HepG2 (cell line): ENCODE data around the gene MCRIP2. TPM values are rescaled to one million over a fixed set of nuclear protein-coding genes. Genes with fewer than 3 reads are reported as not detected.

Source experiments
- ATAC-seq: fragments of 200-7000 bp; cut with Tn5 transposase; 3 replicates; pipeline ENCODE4 v1.9.1; 2020; ENCODE audit warnings: mild to moderate bottlenecking, moderate library complexity
- BruUV-seq: library from RNA; stranded (reverse); fragments of 400-500 nt; replicated peaks from 2 replicates; lab custom pipeline; 2021; lab: Mats Ljungman, UMichigan
- CTCF ChIA-PET: fragments of 300-600 bp; formaldehyde crosslinking; extraction: SDS; loops from one replicate; lab custom pipeline; 2021; ENCODE audit warnings: low total read pairs, inconsistent platforms, low intra/inter-chr PET ratio; lab: Yijun Ruan, JAX
- POLR2A ChIA-PET: fragments of 350-600 bp; sonication (Branson Sonifier 250); formaldehyde crosslinking; loops from one replicate; lab custom pipeline; 2020; ENCODE audit warnings: antibody characterized with exemption, inconsistent platforms; lab: Yijun Ruan, JAX
- DNase-seq: peaks from one replicate; pipeline ENCODE4 v3.0.0-alpha.2; 2015; ENCODE audit warnings: low spot score
- FAIRE-seq: peaks from 3 replicates; lab custom pipeline; 2011; peaks lifted over from hg19 to GRCh38; lab: Jason Lieb, UNC
- H2AFZ ChIP-seq: one replicate; pipeline ENCODE4 v1.6.1; 2011; ENCODE audit warnings: low read length, inconsistent platforms
- H3K27ac ChIP-seq: fragments of 300-600 bp; 3 replicates; pipeline ENCODE4 v1.8.0; 2011; ENCODE audit warnings: mixed run types, mild to moderate bottlenecking, mixed read lengths, low read length, inconsistent platforms; ENCODE audit not compliant: insufficient read depth; ENCODE audit errors: extremely low read length
- H3K27me3 ChIP-seq, 2 experiments: fragments of 200-600 bp in 1 of 2; 2 replicates in 1 of 2; 3 replicates in 1 of 2; pipeline versions ENCODE4 v1.6.0 to v1.8.0; 2011; ENCODE audit warnings: low read length in 2 of 2, mild to moderate bottlenecking in 2 of 2, moderate library complexity in 2 of 2, inconsistent platforms in 1 of 2; ENCODE audit not compliant: insufficient read depth in 2 of 2, control insufficient read depth in 1 of 2
- H3K36me3 ChIP-seq, 2 experiments: fragments of 200-600 bp in 1 of 2; replicated peaks in 1 of 2; 2 replicates in 1 of 2; 3 replicates in 1 of 2; pipeline versions ENCODE4 v1.5.1 to v1.8.0; 2011; ENCODE audit warnings: low read length in 2 of 2, inconsistent platforms in 1 of 2; ENCODE audit not compliant: insufficient read depth in 2 of 2, control insufficient read depth in 1 of 2
- H3K4me1 ChIP-seq: 2 replicates; pipeline ENCODE4 v1.5.1; 2012; ENCODE audit warnings: low read length, inconsistent platforms; ENCODE audit not compliant: insufficient read depth
- H3K4me2 ChIP-seq: 2 replicates; pipeline ENCODE4 v1.6.0; 2011; ENCODE audit warnings: low read depth, low read length, inconsistent platforms
- H3K4me3 ChIP-seq, 3 experiments: fragments of 200-600 bp in 1 of 3; sonication (generic), shearing (Covaris generic) in 1 of 3; replicated peaks in 1 of 3; 2 replicates each; pipeline ENCODE4 v1.5.1; 2011 to 2016; ENCODE audit warnings: low read length in 3 of 3, inconsistent platforms in 2 of 3, low read depth in 2 of 3, mild to moderate bottlenecking in 2 of 3, control low read depth in 1 of 3, mixed read lengths in 1 of 3; ENCODE audit not compliant: insufficient read depth in 1 of 3
- H3K79me2 ChIP-seq: one replicate; pipeline ENCODE4 v1.6.1; 2011; ENCODE audit warnings: low read length, inconsistent platforms; ENCODE audit not compliant: insufficient read depth
- H3K9ac ChIP-seq: 2 replicates; pipeline ENCODE4 v1.6.0; 2011; ENCODE audit warnings: mild to moderate bottlenecking, low read depth, low read length, inconsistent platforms; ENCODE audit not compliant: insufficient read depth
- H3K9me3 ChIP-seq: 2 replicates; pipeline ENCODE4 v1.5.1; 2012; ENCODE audit warnings: mild to moderate bottlenecking, low read length
- H4K20me1 ChIP-seq: 2 replicates; pipeline ENCODE4 v1.6.0; 2011; ENCODE audit warnings: inconsistent platforms, mild to moderate bottlenecking, low read length, moderate library complexity; ENCODE audit not compliant: insufficient read depth
- HBP1 ChIP-seq: IDR thresholded peaks from 2 replicates; pipeline ENCODE4 v1.6.1; 2016; ENCODE audit warnings: low read depth, control low read depth
- HNF1A ChIP-seq, 2 experiments: sonication (generic) in 1 of 2; formaldehyde crosslinking in 1 of 2; IDR thresholded peaks; 2 replicates each; pipeline versions ENCODE4 v1.4.0 to v1.6.1; 2016 to 2020; ENCODE audit warnings: borderline replicate concordance in 1 of 2, low read depth in 1 of 2, mild to moderate bottlenecking in 1 of 2, missing genetic modification reagents in 1 of 2
- IKZF4 ChIP-seq: sonication (generic); formaldehyde crosslinking; IDR thresholded peaks from 2 replicates; pipeline ENCODE4 v1.5.1; 2020; ENCODE audit warnings: borderline replicate concordance, mild to moderate bottlenecking, low read depth, missing genetic modification reagents; ENCODE audit errors: not compliant biosample characterization
- KDM5B ChIP-seq: sonication (generic); formaldehyde crosslinking; IDR thresholded peaks from 2 replicates; pipeline ENCODE4 v1.4.0; 2020; ENCODE audit warnings: missing genetic modification reagents, mild to moderate bottlenecking, borderline replicate concordance
- LRRFIP1 ChIP-seq: sonication (generic); formaldehyde crosslinking; conservative IDR thresholded peaks from 2 replicates; pipeline ENCODE4 v1.4.0; 2020; ENCODE audit warnings: missing genetic modification reagents
- NFE2L1 ChIP-seq: sonication (generic); formaldehyde crosslinking; IDR thresholded peaks from 2 replicates; pipeline ENCODE4 v1.4.0; 2020; ENCODE audit warnings: missing genetic modification reagents, mild to moderate bottlenecking, borderline replicate concordance
- POGZ ChIP-seq: sonication (generic); formaldehyde crosslinking; IDR thresholded peaks from 2 replicates; pipeline ENCODE4 v1.4.0; 2020; ENCODE audit warnings: mild to moderate bottlenecking, missing genetic modification reagents
- SMC3 ChIP-seq: IDR thresholded peaks from 2 replicates; pipeline ENCODE4 v1.6.1; 2011; ENCODE audit warnings: low read length, improper control_type of control experiment
- ZNF263 ChIP-seq: sonication (generic); formaldehyde crosslinking; IDR thresholded peaks from 2 replicates; pipeline ENCODE4 v1.4.0; 2020; ENCODE audit warnings: missing genetic modification reagents
- ZNF776 ChIP-seq: sonication (generic); formaldehyde crosslinking; IDR thresholded peaks from 2 replicates; pipeline ENCODE4 v1.4.0; 2020; ENCODE audit warnings: mild to moderate bottlenecking, missing genetic modification reagents
- ZSCAN21 ChIP-seq: sonication (generic); formaldehyde crosslinking; IDR thresholded peaks from 2 replicates; pipeline ENCODE4 v1.8.0; 2022; ENCODE audit warnings: mild to moderate bottlenecking, missing genetic modification reagents, moderate library complexity, borderline replicate concordance
- WGBS: methylation state at CpG from one replicate; pipeline ENCODE4 v1.1.6; 2017; ENCODE audit warnings: low lambda C conversion rate; 5-methylcytosine and 5-hydroxymethylcytosine counted together
- in situ Hi-C: cut with HindIII; loops from 2 replicates; pipeline ENCODE4 v1.10.0; 2017; ENCODE audit warnings: low pct_unique_long_range_greater_than_20kb; ENCODE audit not compliant: extremely low pct_ligation_motif_present
- intact Hi-C: fragments of 100-400 bp; cut with micrococcal nuclease; formaldehyde crosslinking; loops from one replicate; pipeline ENCODE4 v1.10.0; 2022; ENCODE audit not compliant: unreplicated experiment
- polyA plus RNA-seq, 8 experiments: library from polyadenylated mRNA; depleted of rRNA in 3 of 8; stranded (reverse) in 7 of 8; unstranded in 1 of 8; fragments of >200 nt; fragmentation: Illumina TruSeq in 4 of 8; extraction: Trizol in 4 of 8; gene quantifications; 2 replicates each; pipeline versions ENCODE4 v1.2.1 to v1.2.3, GENCODE V29; 2011 to 2016; ENCODE audit warnings: low read depth in 4 of 8, missing spikeins in 1 of 8, mixed read lengths in 1 of 8; ENCODE audit not compliant: insufficient read depth in 1 of 8
- total RNA-seq, 5 experiments: library from RNA; depleted of rRNA; stranded (reverse); fragments of >200 nt; fragmentation: Illumina TruSeq; extraction: Trizol; gene quantifications; 2 replicates each; pipeline ENCODE4 v1.2.3, GENCODE V29; 2016; ENCODE audit warnings: low read depth in 1 of 5

Gene MCRIP2
- total and polyA plus RNA-seq, 2 of the 13 experiments (the other 11 are each of a cell fraction or from before 2014, with no cell fraction given) = 39.6 to 76.7 TPM

- 66% methylated on average over 11 of the region's 21 CpGs for WGBS
- Histone ChIP-seq H3K36me3 (peaks cover 12 to 17% of the 10 kb centered on the region in 2 experiments; a peak in 4 of 5 replicates), H3K79me2 (peaks cover 16% of the 10 kb centered on the region), H3K4me3 (peak overlapping the region in 2 of 3 experiments; percentile 61 to 85; a peak in 4 of 6 replicates), H3K4me2 (peak overlapping the region; percentile 99), H3K9me3 (no peaks in the 10 kb centered on the region), H4K20me1 (0 out of 2 replicates have a peak, but pooled peaks cover 3% of the 10 kb centered on the region), H3K27me3 (no peaks in the 10 kb centered on the region; a peak in 1 of 5 replicates), H2AFZ (no peak overlapping the region), H3K27ac (peak overlapping the region; percentile 80), H3K4me1 (peaks cover 48% of the 10 kb centered on the region), H3K9ac (peak overlapping the region; percentile 75)
- FAIRE-seq (no peak), ATAC-seq (peak; percentile 2), DNase-seq (no peak)
- no TSS peak for BruUV-seq
- POLR2A ChIA-PET = interaction anchor here (0.6 to 4.4 kb wide), 9 partner anchors 11 to 276 kb away, joined by 3 to 34 read pairs (median 7); partner anchors contain the start of genes ANTKMT, METTL26, RHOT2 and WDR24
- in situ Hi-C loops = no loop called here
- intact Hi-C loops = no loop called here
- CTCF ChIA-PET = no interaction called here
- TF ChIP-seq ZSCAN21 (CRISPR knock-in tag) (0 out of 2 replicates have a peak, but pooled peaks have one; percentile 6), ZNF263 (no peak), HBP1 (CRISPR knock-in tag) (0 out of 2 replicates have a peak, but pooled peaks have one; percentile 6), POGZ (CRISPR knock-in tag) (0 out of 2 replicates have a peak, but pooled peaks have one; percentile 24), ZNF776 (CRISPR knock-in tag) (peak; percentile 39; the same call in 1 of the 2 replicates), SMC3 (no peak), IKZF4 (CRISPR knock-in tag) (peak; percentile 19), KDM5B (CRISPR knock-in tag) (0 out of 2 replicates have a peak, but pooled peaks have one; percentile 10), NFE2L1 (no peak), HNF1A (IDR thresholded peaks at IDR 0.05; ENCODE audit: low read depth) (no peak), HNF1A (CRISPR knock-in tag; IDR thresholded peaks at IDR 0.05; ENCODE audit: borderline replicate concordance) (no peak), LRRFIP1 (CRISPR knock-in tag) (no peak)
These were observed 36.7 kb downstream of the MCRIP2 start for GRCh38 chr16:678209-678857.
